Activated CD4-positive, CD25-positive, alpha-beta regulatory T cell treated with anti-CD3 and anti-CD28 coated beads, Interleukin-2, amount 50 U/mL, for 24 hours (primary cell): ENCODE data around the gene MYPN.
"Not testable (repeated sequence)": the region's sequence is repeated elsewhere in the genome, so short reads cannot be mapped to it uniquely, and the experiment has no call there.

Experiments used
- ATAC-seq, 2 donors: fragments of 150-1000 bp; cut with Tn5 transposase; one replicate each; pipeline ENCODE4 v1.10.0; 2021; ENCODE audit warnings: mild to moderate bottlenecking in 1 of 2, moderate library complexity in 1 of 2

The MYPN gene, protein sequence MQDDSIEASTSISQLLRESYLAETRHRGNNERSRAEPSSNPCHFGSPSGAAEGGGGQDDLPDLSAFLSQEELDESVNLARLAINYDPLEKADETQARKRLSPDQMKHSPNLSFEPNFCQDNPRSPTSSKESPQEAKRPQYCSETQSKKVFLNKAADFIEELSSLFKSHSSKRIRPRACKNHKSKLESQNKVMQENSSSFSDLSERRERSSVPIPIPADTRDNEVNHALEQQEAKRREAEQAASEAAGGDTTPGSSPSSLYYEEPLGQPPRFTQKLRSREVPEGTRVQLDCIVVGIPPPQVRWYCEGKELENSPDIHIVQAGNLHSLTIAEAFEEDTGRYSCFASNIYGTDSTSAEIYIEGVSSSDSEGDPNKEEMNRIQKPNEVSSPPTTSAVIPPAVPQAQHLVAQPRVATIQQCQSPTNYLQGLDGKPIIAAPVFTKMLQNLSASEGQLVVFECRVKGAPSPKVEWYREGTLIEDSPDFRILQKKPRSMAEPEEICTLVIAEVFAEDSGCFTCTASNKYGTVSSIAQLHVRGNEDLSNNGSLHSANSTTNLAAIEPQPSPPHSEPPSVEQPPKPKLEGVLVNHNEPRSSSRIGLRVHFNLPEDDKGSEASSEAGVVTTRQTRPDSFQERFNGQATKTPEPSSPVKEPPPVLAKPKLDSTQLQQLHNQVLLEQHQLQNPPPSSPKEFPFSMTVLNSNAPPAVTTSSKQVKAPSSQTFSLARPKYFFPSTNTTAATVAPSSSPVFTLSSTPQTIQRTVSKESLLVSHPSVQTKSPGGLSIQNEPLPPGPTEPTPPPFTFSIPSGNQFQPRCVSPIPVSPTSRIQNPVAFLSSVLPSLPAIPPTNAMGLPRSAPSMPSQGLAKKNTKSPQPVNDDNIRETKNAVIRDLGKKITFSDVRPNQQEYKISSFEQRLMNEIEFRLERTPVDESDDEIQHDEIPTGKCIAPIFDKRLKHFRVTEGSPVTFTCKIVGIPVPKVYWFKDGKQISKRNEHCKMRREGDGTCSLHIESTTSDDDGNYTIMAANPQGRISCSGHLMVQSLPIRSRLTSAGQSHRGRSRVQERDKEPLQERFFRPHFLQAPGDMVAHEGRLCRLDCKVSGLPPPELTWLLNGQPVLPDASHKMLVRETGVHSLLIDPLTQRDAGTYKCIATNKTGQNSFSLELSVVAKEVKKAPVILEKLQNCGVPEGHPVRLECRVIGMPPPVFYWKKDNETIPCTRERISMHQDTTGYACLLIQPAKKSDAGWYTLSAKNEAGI (N-terminal part only)

DNA sequence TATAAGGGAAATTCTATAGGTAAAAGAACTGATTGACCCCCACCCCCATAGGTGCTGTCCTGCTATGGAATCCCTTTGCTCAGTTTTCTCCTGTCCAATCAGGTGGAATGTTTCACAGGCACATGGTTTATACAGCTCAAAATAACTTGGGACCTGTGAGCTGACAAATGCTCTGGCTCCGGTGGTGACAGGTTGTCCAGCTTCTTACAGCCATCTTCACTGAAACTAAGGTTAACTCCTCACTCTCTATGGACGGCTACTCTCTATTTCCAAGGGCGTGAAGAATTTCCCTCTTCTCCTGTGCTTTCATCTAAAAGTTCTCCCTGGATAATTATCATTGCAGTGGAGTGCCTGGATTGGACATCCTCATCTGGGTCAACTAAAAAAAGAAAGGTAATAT is at the start of gene MYPN:
TSS of gene MYPN (plus strand) at position 158 of the 400 bp plus-strand sequence. CDS start 11,951 bp downstream, outside the sequence.
- ATAC-seq: no peak

DNA sequence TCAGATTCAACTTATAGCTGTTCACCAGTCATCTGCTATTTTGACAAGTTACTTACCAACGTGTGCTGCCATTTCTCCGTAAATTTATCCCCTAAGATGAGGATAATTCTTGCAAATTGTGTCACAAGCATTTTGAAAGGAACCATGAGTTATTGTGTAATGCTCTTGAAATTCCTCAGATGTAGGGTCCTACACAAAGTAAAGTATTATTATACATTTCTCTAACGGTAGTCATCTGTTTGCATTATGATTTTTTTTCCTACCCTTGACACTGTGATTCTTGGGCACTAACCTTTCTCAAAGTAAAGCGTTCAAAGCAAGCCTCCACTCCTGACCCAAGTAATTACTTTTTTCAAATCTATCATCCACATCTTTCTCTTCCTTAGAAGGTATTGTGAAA is 42.3 kb upstream of the MYPN start:
- no peak for ATAC-seq

DNA sequence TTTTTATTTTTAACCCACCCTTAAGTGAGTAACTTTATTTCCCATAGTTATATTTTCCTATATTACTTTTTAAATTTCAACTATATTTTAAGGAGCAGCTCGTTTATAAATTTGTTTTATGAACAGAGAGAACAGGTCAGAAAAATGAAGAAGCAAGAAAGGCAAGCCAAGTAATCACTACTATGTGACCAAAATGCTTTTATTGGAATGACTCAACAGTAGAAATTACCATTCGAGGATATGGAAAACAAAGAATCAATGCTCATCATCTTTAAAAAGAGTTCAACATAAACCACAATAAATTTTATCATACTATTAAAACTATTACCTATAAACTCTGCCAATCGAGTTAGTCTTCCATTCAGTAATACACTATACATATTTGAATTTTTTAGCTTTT is 41.8 kb upstream of the MYPN start:
- ATAC-seq: no peak

DNA sequence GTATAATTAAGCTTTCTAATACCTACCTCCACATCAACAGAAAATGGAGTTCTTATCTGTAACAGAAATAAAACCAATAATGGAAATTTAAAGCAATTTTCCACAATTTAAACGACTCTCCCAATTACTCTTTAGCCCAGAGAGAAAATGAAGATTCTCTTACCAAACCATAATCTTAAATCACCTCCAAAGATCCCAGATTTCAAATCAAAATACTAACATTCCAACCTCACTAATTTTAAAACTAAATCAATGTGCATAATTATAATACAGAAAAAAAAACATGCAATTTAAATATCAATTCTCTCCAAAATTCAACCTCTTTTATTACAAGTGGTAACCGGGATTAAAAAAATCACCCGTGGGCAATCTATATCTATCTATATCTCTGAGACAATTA is 35.7 kb upstream of the MYPN start:
- no peak for ATAC-seq

DNA sequence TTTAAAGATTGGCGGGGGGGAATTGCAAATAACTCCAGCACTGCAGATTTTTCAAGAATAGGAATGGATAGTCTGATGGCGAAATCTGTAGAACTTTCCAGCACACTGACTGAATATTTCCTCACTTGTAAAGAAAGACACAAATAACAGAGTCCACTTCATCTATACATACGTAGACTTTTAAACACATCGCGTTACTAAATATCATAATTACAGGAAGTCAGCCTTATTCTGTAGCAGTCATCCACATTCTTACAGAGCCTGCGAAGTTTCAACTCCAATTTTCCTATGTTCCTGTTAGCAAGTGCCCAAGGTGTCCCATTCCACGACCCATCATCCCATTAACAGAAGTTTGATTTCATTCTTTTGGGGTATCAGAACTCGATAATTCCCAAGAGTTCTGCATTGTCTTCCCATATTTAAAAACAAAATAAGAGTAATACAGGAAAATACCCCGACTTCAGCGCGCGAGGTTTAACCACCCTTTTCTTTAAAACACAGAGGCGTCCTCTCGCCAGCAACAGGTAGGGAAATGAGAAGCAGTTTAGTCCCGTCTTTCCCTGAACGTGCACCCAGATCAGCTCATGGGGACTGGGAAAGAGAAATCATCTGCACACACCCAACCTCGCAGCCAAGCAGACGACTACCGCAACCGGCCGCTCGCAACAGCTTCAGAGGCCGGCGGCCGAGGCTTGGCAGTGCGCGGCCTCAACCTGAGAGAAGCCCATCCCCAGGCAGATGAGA is 35.1 kb upstream of the MYPN start:
- no peak for ATAC-seq

DNA sequence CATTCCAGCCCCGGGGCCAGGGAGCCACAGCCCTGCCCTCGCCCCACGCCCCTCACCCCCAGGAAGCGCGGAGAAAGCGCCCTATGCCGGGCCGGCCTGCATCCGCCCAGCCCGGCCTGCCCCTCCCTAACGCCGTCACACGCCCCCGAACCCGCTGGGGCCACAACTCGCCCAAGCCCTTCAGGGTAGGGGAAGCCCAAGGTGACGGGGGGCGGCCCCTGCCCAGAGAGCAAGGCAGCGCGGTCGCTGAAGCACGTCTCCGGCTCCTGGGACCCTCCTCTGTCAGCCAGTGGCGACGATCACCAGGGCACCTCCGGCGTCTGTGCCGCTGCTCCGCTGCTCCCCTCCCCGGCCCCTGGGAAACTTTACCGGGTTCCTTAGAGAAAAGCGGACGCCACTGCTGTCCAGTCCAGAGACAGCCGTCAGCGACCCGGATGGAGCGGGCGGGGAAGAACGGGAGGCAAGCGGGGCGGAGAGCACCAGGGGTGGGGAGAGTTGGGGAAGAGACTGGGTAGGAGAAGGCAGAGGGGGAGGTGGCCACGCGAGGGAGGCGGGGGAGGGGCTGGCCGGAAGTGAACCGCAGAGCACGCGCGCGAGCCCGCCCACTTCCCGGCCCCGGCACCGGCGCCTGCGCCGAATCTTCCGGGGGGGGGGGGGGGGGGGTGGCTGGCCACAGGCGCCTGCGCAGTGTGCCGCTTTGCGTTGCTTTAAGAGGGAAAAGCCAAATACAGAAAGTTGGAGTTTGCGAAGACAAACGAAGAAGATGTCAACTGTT is 34.3 kb upstream of the MYPN start, which contains the start of gene HERC4:
TSS of gene HERC4 (minus strand) at position 509 of the 775 bp plus-strand sequence. CDS start 2,175 bp downstream, outside the sequence.
- peak; percentile 83 to 85 for ATAC-seq

DNA sequence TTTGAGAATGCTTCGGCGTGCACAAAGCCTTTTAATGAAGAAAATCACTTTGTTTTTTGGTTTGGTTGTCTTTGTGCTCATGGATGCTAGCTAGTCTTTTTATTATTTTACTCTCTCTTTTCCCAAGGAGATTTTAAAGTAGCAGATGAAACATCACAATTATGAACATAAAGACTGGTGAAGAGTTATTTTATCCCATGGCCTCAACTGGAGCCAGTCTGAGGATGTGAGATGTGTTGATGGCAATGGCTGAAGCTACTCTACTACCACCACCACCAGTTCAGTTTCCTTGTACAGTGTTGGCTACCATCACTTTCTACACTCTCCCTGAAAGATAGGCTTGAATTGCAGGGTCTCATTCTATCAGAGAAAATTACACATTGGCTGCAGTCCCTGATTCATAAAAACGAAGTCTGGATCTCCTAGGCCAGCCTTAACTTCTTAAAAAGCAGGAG is 33.7 kb upstream of the MYPN start:
- no peak for ATAC-seq

DNA sequence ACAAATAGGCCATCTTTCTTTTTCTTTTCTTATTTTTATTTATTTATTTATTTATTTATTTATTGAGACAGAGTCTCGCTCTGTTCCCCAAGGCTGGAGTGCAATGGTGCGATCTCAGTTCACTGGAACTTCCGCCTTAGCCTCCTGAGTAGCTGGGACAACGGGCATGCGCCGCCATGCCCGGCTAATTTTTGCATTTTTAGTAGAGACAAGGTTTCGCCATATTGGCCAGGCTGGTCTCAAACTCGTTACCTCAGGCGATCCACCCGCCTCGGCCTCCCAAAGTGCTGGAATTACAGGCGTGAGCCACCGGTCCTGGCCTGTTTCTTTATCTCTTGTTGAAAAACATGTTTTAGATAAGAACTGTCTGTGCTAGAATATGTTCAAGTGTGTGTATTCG is 33.2 kb upstream of the MYPN start:
- not testable (repeated sequence) for ATAC-seq

DNA sequence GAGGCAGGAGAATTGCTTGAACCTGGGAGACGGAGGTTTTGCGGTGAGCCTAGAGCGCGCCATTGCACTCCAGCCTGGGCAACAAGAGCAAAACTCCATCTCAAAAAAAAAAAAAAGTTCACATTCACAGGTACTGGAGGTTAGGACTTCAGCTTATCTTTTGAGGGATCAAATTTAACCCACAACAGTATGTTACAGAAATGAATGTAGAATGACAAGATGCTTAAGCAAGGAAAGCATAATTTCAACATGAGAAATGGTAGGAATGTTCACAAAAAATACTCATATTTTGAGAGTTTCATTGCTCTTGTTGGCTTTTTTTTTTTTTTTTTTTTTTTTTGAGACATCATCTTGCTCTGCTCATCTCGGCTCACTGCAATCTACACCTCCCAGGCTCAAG is 32.3 kb upstream of the MYPN start:
- ATAC-seq: no peak

DNA sequence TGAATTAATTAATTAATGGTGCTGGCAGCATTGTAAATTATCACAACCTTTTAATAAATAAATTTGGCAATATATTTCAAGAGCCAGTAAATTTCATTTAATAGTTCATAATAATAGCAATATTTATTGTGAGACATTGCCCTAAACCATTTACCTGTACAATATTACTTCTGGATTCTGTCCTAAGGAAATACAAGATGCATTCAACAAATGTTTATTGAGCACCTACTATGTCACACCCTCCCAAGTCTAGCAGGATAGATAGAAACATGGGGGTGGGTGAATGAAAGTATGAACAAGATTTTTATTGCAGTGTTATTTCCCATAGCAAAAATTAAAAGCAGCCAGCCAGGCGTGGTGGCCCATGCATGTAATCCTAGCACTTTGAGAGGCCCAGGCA is 29.9 kb upstream of the MYPN start:
- ATAC-seq: no peak

DNA sequence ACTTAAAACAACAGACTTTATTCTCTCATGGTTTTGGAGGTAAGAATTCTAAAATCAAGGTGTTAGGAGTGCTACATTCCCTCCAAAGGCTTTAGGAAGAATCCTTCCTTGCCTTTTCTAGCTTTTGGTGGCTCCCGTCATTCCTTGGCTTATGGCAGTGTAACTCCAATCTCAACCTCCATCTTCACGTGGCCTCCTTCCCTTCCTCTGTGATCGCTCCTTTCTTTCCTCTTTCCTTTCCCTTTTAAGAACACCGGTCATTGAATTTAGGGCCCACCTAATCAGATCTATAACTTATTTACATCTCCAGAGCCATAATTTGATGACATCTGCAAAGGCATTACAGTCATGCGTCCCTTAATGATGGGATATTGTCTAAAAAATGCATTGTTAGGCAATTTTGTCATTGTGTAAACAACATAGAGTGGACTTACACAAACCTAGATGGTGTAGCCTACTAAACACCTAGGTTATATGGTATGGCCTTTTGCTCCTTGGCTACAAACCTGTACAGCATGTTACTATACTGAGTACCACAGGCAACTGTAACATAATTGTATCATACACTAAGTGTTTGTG is 28.3 kb upstream of the MYPN start:
- ATAC-seq: no peak

DNA sequence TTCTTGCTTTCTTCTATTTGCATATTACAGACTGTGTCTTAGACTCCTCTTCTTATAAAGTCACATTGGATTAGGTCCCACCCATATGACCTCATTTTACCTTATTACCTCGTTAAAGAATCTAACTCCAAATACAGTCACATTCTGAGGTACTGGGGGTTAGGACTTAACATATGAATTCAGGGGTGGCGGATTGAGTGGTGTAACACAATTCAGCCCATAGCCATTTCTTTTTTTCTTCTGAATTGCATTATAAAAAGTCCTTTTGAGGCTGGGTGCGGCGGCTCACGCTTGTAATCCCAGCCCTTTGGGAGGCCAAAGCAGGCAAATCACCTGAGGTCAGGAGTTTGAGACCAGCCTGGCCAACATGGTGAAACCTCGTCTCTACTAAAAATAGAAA is 27.4 kb upstream of the MYPN start:
- no peak for ATAC-seq

DNA sequence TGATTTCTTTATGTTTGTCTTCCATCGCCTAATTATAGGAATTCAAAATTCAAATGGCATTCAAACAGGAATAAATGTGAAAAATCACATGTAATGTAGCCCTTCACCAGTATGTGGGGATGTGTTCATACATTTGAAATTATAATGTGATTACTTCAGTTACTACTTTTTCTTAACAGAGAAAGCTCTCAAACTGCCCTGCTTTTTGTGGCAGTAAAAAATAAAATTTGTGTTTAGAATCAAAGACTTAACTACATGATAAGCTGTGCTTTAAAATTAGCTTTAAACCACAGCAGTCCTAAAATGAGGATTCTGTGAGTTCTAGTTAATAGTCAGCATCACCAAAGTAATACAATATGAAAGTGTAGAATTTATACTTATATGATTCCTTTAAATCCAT is 26.4 kb upstream of the MYPN start:
- ATAC-seq: no peak

DNA sequence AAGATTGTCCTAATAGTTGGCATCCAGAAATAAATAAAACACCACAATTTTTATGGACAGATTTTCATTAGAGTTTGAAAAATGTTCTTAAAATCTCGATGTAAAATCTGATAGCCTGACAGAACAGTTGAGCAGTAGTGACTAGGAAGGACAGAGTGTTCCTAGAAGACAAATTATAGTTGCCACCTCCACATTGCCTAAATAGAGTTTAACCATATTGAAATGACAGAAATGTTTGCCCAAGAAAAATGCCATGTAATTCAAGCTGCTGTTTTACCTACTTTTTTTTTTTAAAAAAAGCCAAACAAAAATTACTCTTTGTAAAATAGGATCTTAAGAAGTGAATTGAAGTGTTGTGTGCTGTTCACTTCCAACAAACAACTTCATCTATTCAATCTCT is 25.3 kb upstream of the MYPN start:
- ATAC-seq: no peak

DNA sequence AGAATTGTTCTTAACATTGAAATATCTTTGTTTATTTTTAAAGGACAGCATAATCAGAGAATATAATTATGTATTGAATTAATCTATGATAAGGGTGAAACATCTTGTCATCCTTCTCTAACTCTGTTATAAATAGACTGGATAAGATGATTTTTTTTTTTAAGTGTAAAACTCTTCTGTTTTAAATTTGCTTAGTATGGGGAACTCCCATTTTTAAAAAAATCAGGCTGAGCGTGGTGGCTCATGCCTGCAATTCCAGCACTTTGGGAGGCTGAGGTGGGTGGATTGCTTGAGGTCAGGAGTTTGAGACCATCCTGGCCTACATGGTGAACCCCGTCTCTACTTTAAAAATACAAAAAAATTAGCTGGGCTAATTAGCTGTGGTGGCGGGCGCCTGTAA is 24.8 kb upstream of the MYPN start:
- no peak for ATAC-seq

DNA sequence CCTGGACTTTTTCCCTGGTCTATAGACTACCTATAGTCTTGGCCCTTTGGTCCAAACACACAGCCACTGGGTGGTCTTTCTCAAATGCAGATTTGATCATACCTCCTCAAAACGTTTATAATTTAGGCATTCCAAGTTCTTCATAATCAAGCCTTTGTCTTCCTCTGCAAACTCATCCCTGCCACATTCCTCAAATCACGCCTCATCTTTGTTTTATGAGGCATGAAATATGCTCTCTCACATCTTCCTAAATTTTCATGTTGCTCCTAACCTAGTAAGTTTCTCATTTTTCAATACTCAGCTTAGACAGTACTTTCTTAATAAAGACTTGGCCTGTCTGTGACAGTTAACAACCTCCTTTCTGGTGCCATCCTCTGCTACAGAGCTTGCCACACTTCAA is 23.3 kb upstream of the MYPN start:
- no peak for ATAC-seq

DNA sequence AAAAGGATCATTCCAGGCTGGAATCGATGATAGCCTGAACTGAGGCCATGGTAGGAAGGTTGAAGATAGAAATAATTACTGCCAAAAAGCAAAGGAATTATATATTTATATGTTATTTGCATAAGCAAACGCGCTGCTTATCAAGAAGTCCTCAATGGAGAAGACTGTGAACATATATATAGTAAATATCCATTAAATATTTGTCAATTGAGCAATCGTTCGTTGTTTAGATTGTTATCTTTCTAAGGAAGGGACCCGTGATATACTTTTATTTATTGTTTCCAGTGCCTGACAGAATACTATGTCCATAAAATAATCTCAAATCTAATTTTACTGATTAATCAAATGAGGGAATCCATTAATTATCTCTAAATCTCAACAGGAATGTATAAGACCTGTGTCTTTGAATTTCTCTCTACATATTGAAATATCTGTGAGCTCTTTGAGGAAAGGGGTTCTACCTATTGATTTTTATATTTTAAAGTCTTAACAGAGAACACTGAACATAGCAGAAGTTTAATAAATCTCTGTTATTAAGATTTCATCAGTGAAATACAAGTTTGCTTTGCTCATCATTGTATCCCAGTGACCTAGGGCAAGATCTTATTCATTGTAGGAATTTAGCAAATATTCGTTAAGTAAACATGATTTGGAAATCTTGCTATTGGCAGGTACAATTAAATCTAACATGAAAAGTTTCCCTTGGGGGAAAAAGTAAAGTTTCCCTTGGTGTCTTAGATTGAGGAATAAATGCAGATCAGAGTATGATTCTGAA is 22.2 kb upstream of the MYPN start:
- ATAC-seq: no peak

DNA sequence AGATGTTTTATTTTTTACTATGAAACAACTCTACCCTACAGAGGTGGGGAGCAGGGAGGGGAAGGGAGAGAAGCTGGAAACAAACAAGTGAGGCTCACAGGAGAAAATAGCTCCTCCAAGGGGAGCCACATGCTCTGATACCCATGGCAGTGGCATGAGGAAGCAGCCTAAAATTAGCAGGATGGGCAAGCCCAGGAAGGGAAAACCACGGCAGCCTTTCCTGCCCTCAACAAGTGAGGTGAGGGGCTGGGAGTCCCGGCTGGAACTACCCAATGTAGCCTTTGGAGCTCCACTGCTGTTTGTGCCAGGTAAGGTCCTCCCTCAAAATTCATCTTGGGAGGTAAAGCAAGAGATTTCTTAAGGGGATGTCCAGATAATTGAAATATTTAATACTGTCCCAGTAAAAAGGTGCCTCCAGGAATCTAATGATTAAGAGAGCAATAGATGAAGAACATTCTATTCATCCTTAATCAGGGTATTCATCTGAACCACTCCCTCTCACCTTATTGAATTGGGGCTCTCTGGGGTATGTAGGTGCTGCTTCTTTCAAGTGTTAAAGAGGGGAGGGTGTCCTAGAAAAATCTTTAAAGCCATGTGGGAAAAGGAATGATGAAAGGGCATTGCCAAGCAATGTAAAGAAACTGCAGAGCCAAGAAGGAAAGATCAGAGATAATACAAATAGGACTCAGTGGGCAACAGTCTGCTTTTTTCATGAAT is 21.4 kb upstream of the MYPN start:
- no peak for ATAC-seq

DNA sequence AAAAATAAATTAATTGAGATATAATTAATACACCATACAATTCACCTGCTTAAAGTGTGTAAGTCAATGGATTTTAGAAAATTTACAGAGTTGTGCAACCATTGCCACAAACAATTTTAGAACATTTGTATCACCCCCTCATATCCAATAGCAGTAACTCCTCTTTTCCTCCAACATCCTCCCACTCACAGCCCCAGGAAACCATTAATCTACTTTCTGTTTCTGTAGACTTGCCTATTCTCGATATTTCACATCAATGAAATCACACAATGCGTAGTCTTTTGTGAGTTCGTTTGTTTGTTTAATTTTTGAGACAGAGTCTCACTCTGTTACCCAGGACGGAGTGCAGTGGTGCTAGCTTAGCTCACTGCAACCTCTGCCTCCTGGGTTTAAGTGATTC is 20.5 kb upstream of the MYPN start:
- peak; percentile 68 to 82 for ATAC-seq
